GM12878 (cell line): ENCODE results near the gene PI4K2A. TPM values are rescaled to one million over a fixed set of nuclear protein-coding genes. Genes with fewer than 3 reads are reported as not detected.

Source experiments
- ATAC-seq: fragments of 200-7000 bp; cut with Tn5 transposase; 3 replicates; pipeline ENCODE4 v1.9.1; 2020; ENCODE audit warnings: mild to moderate bottlenecking, moderate library complexity
- BruUV-seq: library from RNA; stranded (reverse); fragments of 400-500 nt; replicated peaks from 2 replicates; lab custom pipeline; 2021; lab: Mats Ljungman, UMichigan
- CTCF ChIA-PET: fragments of 300-600 bp; sonication (Branson Sonifier 250); formaldehyde crosslinking; extraction: SDS; loops from one replicate; lab custom pipeline; 2021; ENCODE audit warnings: inconsistent platforms; lab: Yijun Ruan, JAX
- POLR2A ChIA-PET: fragments of 350-600 bp; formaldehyde crosslinking; extraction: SDS; loops from one replicate; lab custom pipeline; 2021; ENCODE audit warnings: inconsistent platforms; lab: Charles Lee
- RAD21 ChIA-PET: fragments of 300-600 bp; sonication (Branson Sonifier 250); formaldehyde crosslinking; loops from one replicate; lab custom pipeline; 2023; ENCODE audit warnings: antibody characterized with exemption; ENCODE audit not compliant: unreplicated experiment; lab: Charles Lee
- SMC1A ChIA-PET: fragments of 300-600 bp; sonication (Branson Sonifier 250); formaldehyde crosslinking; loops from one replicate; lab custom pipeline; 2023; ENCODE audit not compliant: unreplicated experiment, uncharacterized antibody; lab: Charles Lee
- DNase-seq: peaks from one replicate; pipeline ENCODE4 v3.0.0-alpha.2; 2011; ENCODE audit warnings: low read depth, low spot score
- FAIRE-seq: peaks from 3 replicates; lab custom pipeline; 2011; peaks lifted over from hg19 to GRCh38; lab: Jason Lieb, UNC
- H2AFZ ChIP-seq: 2 replicates; pipeline ENCODE4 v1.6.0; 2011; ENCODE audit warnings: low read depth, low read length, control low read depth; ENCODE audit not compliant: control insufficient read depth
- H3K27ac ChIP-seq: 2 replicates; pipeline ENCODE4 v1.5.1; 2011; ENCODE audit warnings: control low read depth; ENCODE audit not compliant: control insufficient read depth, insufficient read depth
- H3K27me3 ChIP-seq, 2 experiments: replicated peaks in 1 of 2; 2 replicates each; pipeline versions ENCODE4 v1.6.0 to v1.6.1; 2011; ENCODE audit warnings: low read length in 1 of 2; ENCODE audit not compliant: control insufficient read depth in 2 of 2, insufficient read depth in 2 of 2
- H3K36me3 ChIP-seq, 2 experiments: 2 replicates each; pipeline ENCODE4 v1.5.1; 2011; ENCODE audit warnings: low read length in 1 of 2; ENCODE audit not compliant: control insufficient read depth in 2 of 2, insufficient read depth in 2 of 2
- H3K4me1 ChIP-seq: 2 replicates; pipeline ENCODE4 v1.6.1; 2011; ENCODE audit warnings: mild to moderate bottlenecking, low read length, moderate library complexity, mixed read lengths; ENCODE audit not compliant: control insufficient read depth, insufficient read depth
- H3K4me2 ChIP-seq: 2 replicates; pipeline ENCODE4 v1.6.0; 2011; ENCODE audit warnings: control low read depth; ENCODE audit not compliant: control insufficient read depth, insufficient read depth
- H3K4me3 ChIP-seq: fragments of 200-600 bp; sonication (generic); 2 replicates; pipeline ENCODE4 v1.5.1; 2016
- H3K79me2 ChIP-seq: 2 replicates; pipeline ENCODE4 v1.6.0; 2011; ENCODE audit warnings: low read length; ENCODE audit not compliant: control insufficient read depth, insufficient read depth
- H3K9ac ChIP-seq: 2 replicates; pipeline ENCODE4 v1.8.0; 2011; ENCODE audit warnings: low read length, control low read depth, mixed read lengths; ENCODE audit not compliant: control insufficient read depth, insufficient read depth
- H3K9me3 ChIP-seq: replicated peaks from 3 replicates; pipeline ENCODE4 v1.5.1; 2011; ENCODE audit warnings: mild to moderate bottlenecking, low read length; ENCODE audit not compliant: control insufficient read depth, insufficient read depth
- H4K20me1 ChIP-seq: 2 replicates; pipeline ENCODE4 v1.6.0; 2011; ENCODE audit not compliant: control insufficient read depth, insufficient read depth
- ESRRA ChIP-seq: IDR thresholded peaks from 2 replicates; pipeline ENCODE4 v1.6.1; 2012; ENCODE audit warnings: mild to moderate bottlenecking, low read length, improper control_type of control experiment
- FOS ChIP-seq: IDR thresholded peaks from 3 replicates; pipeline ENCODE4 v1.6.1; 2011; ENCODE audit warnings: borderline replicate concordance; ENCODE audit not compliant: insufficient read length; ENCODE audit errors: extremely low read depth
- IKZF2 ChIP-seq, 2 experiments: fragments of 450-650 bp; IDR thresholded peaks; 2 replicates each; pipeline ENCODE4 v1.6.1; 2017; ENCODE audit warnings: mild to moderate bottlenecking in 2 of 2, moderate library complexity in 2 of 2
- JUNB ChIP-seq: IDR thresholded peaks from 2 replicates; pipeline ENCODE4 v1.6.1; 2016; ENCODE audit warnings: antibody characterized with exemption, mild to moderate bottlenecking
- LARP7 ChIP-seq: fragments of 450-650 bp; IDR thresholded peaks from 2 replicates; pipeline ENCODE4 v1.6.1; 2017; ENCODE audit warnings: mild to moderate bottlenecking
- MYB ChIP-seq: fragments of 150-350 bp; IDR thresholded peaks from 2 replicates; pipeline ENCODE4 v1.6.1; 2014; ENCODE audit warnings: mild to moderate bottlenecking, low read depth, low read length, borderline replicate concordance
- RBBP5 ChIP-seq: fragments of 200-600 bp; sonication (generic); conservative IDR thresholded peaks from 2 replicates; pipeline ENCODE4 v1.6.1; 2016
- RUNX3 ChIP-seq: IDR thresholded peaks from 2 replicates; pipeline ENCODE4 v1.6.1; 2012; ENCODE audit warnings: low read length, inconsistent platforms
- SPI1 ChIP-seq: IDR thresholded peaks from 2 replicates; pipeline ENCODE4 v1.6.1; 2011; ENCODE audit warnings: low read depth, mild to moderate bottlenecking, low read length, moderate library complexity, borderline replicate concordance; ENCODE audit not compliant: insufficient read depth
- SREBF1 ChIP-seq: IDR thresholded peaks from 2 replicates; pipeline ENCODE4 v1.6.1; 2012; ENCODE audit warnings: mild to moderate bottlenecking, low read length
- whole genome bisulfite sequencing: methylation state at CpG from one replicate; pipeline ENCODE4 v1.1.6; 2016; ENCODE audit warnings: low lambda C conversion rate; ENCODE audit not compliant: insufficient replicate concordance, insufficient coverage; ENCODE audit errors: missing lambda C conversion rate; 5-methylcytosine and 5-hydroxymethylcytosine counted together
- in situ Hi-C: fragments of 300-500 bp; cut with MboI; formaldehyde crosslinking; loops from 9 replicates; pipeline ENCODE4 v1.14.3; 2018; ENCODE audit warnings: mixed read lengths
- intact Hi-C: fragments of 100-400 bp; cut with micrococcal nuclease; formaldehyde crosslinking; loops from one replicate; pipeline ENCODE4 v1.14.2; 2022; ENCODE audit not compliant: unreplicated experiment
- polyA plus RNA-seq, 11 experiments: library from polyadenylated mRNA; depleted of rRNA in 4 of 11; unstranded in 6 of 11; stranded (reverse) in 5 of 11; fragments of >200 nt; fragmentation: Nextera tagmentation in 4 of 11; fragmentation: Illumina TruSeq in 1 of 11; extraction: Ambion mirVana in 4 of 11; extraction: Trizol in 1 of 11; gene quantifications; 1 replicate in 1 of 11; 2 replicates in 10 of 11; pipeline versions ENCODE4 v1.2.1 to v1.2.3, GENCODE V29; 2011 to 2016; ENCODE audit warnings: inconsistent platforms in 2 of 11, missing spikeins in 2 of 11, low read depth in 1 of 11
- total RNA-seq, 4 experiments: library from RNA; depleted of rRNA in 3 of 4; stranded (reverse); fragments of >200 nt in 3 of 4; fragmentation: Illumina TruSeq in 1 of 4; extraction: Trizol in 1 of 4; gene quantifications; 2 replicates each; pipeline versions ENCODE4 v1.2.1 to v1.2.3, GENCODE V29; 2013 to 2021
- TF ChIP-seq, protein P1 (sequence below): fragments of 450-650 bp; IDR thresholded peaks from 2 replicates; pipeline ENCODE4 v1.6.1; 2018; ENCODE audit warnings: borderline replicate concordance, mild to moderate bottlenecking; ENCODE audit not compliant: partially characterized antibody
- TF ChIP-seq, protein P2 (sequence below): IDR thresholded peaks from 2 replicates; pipeline ENCODE4 v1.6.1; 2012; ENCODE audit warnings: low read depth, low read length, improper control_type of control experiment
- TF ChIP-seq, protein P3 (sequence below): fragments of 450-650 bp; conservative IDR thresholded peaks from 2 replicates; pipeline ENCODE4 v1.6.1; 2017; ENCODE audit warnings: mild to moderate bottlenecking, moderate library complexity

The PI4K2A gene
- total and polyA plus RNA-seq, 10 of the 15 experiments (the other 5 are each of a cell fraction or from before 2014, with no cell fraction given) = 1.5 to 14.5 (median 10.0) TPM

DNA sequence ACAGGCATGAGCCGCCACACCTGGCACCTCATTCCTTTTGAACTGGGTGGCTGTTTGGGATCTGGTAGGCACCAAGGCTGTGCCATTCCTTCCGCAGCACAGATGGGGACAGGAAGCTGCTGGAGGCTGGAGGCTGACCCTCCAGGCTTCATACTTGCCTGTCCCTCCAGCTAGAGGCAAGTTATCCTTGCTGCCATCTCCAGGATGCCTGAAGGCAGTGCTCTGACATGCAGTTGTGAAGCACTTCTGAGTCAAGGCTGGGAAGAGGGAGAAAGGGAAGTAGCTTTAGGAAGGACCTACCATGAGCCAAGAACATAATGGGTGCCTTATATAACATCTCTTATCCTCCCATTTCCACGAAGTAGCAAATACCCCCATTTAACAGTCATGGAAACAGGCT lies 82.5 kb downstream of the PI4K2A start:
- TF ChIP-seq, protein P1, sequence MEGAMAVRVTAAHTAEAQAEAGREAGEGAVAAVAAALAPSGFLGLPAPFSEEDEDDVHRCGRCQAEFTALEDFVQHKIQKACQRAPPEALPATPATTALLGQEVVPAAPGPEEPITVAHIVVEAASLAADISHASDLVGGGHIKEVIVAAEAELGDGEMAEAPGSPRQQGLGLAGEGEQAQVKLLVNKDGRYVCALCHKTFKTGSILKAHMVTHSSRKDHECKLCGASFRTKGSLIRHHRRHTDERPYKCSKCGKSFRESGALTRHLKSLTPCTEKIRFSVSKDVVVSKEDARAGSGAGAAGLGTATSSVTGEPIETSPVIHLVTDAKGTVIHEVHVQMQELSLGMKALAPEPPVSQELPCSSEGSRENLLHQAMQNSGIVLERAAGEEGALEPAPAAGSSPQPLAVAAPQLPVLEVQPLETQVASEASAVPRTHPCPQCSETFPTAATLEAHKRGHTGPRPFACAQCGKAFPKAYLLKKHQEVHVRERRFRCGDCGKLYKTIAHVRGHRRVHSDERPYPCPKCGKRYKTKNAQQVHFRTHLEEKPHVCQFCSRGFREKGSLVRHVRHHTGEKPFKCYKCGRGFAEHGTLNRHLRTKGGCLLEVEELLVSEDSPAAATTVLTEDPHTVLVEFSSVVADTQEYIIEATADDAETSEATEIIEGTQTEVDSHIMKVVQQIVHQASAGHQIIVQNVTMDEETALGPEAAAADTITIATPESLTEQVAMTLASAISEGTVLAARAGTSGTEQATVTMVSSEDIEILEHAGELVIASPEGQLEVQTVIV = no peak
- TF ChIP-seq RUNX3 = no peak
- no peak for TF ChIP-seq RBBP5
- no peak for TF ChIP-seq JUNB
- TF ChIP-seq ESRRA = no peak
- TF ChIP-seq, protein P2, sequence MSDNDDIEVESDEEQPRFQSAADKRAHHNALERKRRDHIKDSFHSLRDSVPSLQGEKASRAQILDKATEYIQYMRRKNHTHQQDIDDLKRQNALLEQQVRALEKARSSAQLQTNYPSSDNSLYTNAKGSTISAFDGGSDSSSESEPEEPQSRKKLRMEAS = no peak
- no peak for TF ChIP-seq IKZF2 (IDR thresholded peaks at IDR 0.05)
- TF ChIP-seq SREBF1 = no peak
- TF ChIP-seq, protein P3, sequence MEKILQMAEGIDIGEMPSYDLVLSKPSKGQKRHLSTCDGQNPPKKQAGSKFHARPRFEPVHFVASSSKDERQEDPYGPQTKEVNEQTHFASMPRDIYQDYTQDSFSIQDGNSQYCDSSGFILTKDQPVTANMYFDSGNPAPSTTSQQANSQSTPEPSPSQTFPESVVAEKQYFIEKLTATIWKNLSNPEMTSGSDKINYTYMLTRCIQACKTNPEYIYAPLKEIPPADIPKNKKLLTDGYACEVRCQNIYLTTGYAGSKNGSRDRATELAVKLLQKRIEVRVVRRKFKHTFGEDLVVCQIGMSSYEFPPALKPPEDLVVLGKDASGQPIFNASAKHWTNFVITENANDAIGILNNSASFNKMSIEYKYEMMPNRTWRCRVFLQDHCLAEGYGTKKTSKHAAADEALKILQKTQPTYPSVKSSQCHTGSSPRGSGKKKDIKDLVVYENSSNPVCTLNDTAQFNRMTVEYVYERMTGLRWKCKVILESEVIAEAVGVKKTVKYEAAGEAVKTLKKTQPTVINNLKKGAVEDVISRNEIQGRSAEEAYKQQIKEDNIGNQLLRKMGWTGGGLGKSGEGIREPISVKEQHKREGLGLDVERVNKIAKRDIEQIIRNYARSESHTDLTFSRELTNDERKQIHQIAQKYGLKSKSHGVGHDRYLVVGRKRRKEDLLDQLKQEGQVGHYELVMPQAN = no peak
- TF ChIP-seq MYB = no peak
- TF ChIP-seq FOS = no peak
- TF ChIP-seq LARP7 = no peak
- no peak for TF ChIP-seq SPI1
- Histone ChIP-seq H3K9ac (no peak overlapping the region), H3K27me3 (no peaks in the 10 kb centered on the region), H3K36me3 (no peaks in the 10 kb centered on the region), H3K79me2 (no peaks in the 10 kb centered on the region), H3K4me1 (no peaks in the 10 kb centered on the region), H3K4me2 (no peak overlapping the region), H3K27ac (no peak overlapping the region), H4K20me1 (no peaks in the 10 kb centered on the region), H3K4me3 (no peak overlapping the region), H3K9me3 (no peaks in the 10 kb centered on the region; the same call in 2 of the 3 replicates), H2AFZ (no peak overlapping the region)
- RAD21 ChIA-PET = interaction anchor here (1.1 kb wide), 2 partner anchors 22 to 36 kb away, joined by 3 to 4 read pairs; partner anchors contain the start of gene AVPI1
- 44% methylated on average over 3 of the region's 3 CpGs for WGBS
- in situ Hi-C loops (no loop called here), intact Hi-C loops (no loop called here)
- ATAC-seq = no peak
- SMC1A ChIA-PET = interaction anchor here (0.6 kb wide), 1 partner anchor 9 kb away, joined by 3 read pairs; no protein-coding TSS in a partner anchor
- POLR2A ChIA-PET = no interaction called here
- no TSS peak for BruUV-seq
- CTCF ChIA-PET = interaction anchor here (0.9 to 21.5 kb wide), 4 partner anchors 9 to 37 kb away, joined by 4 to 416 read pairs (median 15); partner anchors contain the start of genes AVPI1, MARVELD1 and ZFYVE27
- no peak for FAIRE-seq
- no peak for DNase-seq
